ENCODE data around the gene HHAT.

DNA sequence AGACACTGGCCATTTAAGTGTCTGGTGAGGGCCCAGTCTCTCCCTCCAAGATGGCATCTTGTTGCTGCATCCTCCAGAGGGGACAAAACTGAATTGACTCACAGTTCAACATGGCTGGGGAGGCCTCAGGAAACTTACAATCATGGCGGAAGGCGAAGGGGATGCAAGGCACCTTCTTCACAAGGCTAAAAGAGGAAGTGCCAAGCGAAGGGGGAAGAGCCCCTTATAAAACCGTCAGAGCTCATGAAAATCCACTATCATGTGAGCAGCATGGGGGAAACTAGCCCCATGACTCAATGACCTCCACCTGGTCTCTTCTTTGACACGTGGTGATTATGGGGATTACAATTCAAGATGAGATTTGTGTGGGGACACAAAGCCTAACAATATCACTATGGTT, 280.1 kb downstream of the HHAT start:
- TF ChIP-seq EZH2 (IDR thresholded peaks at IDR 0.05; ENCODE audit: borderline replicate concordance, low read depth, low read length, poor library complexity, severe bottlenecking): no peak
- TF ChIP-seq, protein P1, sequence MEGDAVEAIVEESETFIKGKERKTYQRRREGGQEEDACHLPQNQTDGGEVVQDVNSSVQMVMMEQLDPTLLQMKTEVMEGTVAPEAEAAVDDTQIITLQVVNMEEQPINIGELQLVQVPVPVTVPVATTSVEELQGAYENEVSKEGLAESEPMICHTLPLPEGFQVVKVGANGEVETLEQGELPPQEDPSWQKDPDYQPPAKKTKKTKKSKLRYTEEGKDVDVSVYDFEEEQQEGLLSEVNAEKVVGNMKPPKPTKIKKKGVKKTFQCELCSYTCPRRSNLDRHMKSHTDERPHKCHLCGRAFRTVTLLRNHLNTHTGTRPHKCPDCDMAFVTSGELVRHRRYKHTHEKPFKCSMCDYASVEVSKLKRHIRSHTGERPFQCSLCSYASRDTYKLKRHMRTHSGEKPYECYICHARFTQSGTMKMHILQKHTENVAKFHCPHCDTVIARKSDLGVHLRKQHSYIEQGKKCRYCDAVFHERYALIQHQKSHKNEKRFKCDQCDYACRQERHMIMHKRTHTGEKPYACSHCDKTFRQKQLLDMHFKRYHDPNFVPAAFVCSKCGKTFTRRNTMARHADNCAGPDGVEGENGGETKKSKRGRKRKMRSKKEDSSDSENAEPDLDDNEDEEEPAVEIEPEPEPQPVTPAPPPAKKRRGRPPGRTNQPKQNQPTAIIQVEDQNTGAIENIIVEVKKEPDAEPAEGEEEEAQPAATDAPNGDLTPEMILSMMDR (conservative IDR thresholded peaks at IDR 0.05; ENCODE audit: low read depth, low read length): no peak
